GM23248 (cell line): ENCODE data around the gene ARID3B. TPM values are rescaled to one million over a fixed set of nuclear protein-coding genes. Genes with fewer than 3 reads are reported as not detected.

Experiments
- DNase-seq: peaks from one replicate; pipeline ENCODE4 v3.0.0-alpha.2; 2015
- H2AFZ ChIP-seq: fragments of 200-600 bp; sonication (generic); 2 replicates; pipeline ENCODE4 v1.6.1; 2016; ENCODE audit warnings: antibody characterized with exemption
- H3F3A ChIP-seq: fragments of 200-600 bp; sonication (generic); 2 replicates; pipeline ENCODE4 v1.6.1; 2016; ENCODE audit warnings: mild to moderate bottlenecking, antibody characterized with exemption, mixed run types; ENCODE audit not compliant: insufficient read depth
- H3K27ac ChIP-seq: fragments of 200-600 bp; sonication (generic); 2 replicates; pipeline ENCODE4 v1.5.1; 2016; ENCODE audit warnings: mild to moderate bottlenecking
- H3K27me3 ChIP-seq: fragments of 200-600 bp; sonication (generic); replicated peaks from 2 replicates; pipeline ENCODE4 v1.6.1; 2016; ENCODE audit warnings: mild to moderate bottlenecking; ENCODE audit not compliant: insufficient read depth
- H3K36me3 ChIP-seq: fragments of 200-600 bp; sonication (generic); 2 replicates; pipeline ENCODE4 v1.6.1; 2016; ENCODE audit warnings: low read depth, mild to moderate bottlenecking
- H3K4me1 ChIP-seq: fragments of 200-600 bp; sonication (generic); 2 replicates; pipeline ENCODE4 v1.6.1; 2016; ENCODE audit warnings: mild to moderate bottlenecking; ENCODE audit not compliant: insufficient read depth
- H3K4me2 ChIP-seq: fragments of 200-600 bp; sonication (generic); one replicate; pipeline ENCODE4 v1.6.1; 2016; ENCODE audit warnings: mild to moderate bottlenecking; ENCODE audit not compliant: unreplicated experiment
- H3K4me3 ChIP-seq: fragments of 200-600 bp; sonication (generic); 2 replicates; pipeline ENCODE4 v1.5.1; 2016; ENCODE audit warnings: mild to moderate bottlenecking
- H3K79me2 ChIP-seq: fragments of 200-600 bp; sonication (generic); 2 replicates; pipeline ENCODE4 v1.6.1; 2016; ENCODE audit warnings: mild to moderate bottlenecking; ENCODE audit not compliant: insufficient read depth
- H3K9ac ChIP-seq: fragments of 200-600 bp; sonication (generic); 2 replicates; pipeline ENCODE4 v1.6.1; 2016; ENCODE audit warnings: mild to moderate bottlenecking
- H3K9me2 ChIP-seq: fragments of 200-600 bp; sonication (generic); 2 replicates; pipeline ENCODE4 v1.6.1; 2016; ENCODE audit warnings: mixed run types, mild to moderate bottlenecking, moderate library complexity; ENCODE audit not compliant: insufficient read depth
- H3K9me3 ChIP-seq: fragments of 200-600 bp; sonication (generic); one replicate; pipeline ENCODE4 v1.6.1; 2017; ENCODE audit warnings: low read depth
- H4K20me1 ChIP-seq: fragments of 200-600 bp; sonication (generic); 2 replicates; pipeline ENCODE4 v1.6.0; 2016; ENCODE audit not compliant: insufficient read depth
- EZH2 ChIP-seq: fragments of 200-600 bp; sonication (generic); IDR thresholded peaks from 2 replicates; pipeline ENCODE4 v1.6.1; 2018; ENCODE audit warnings: antibody characterized with exemption, mild to moderate bottlenecking; ENCODE audit not compliant: insufficient read depth, poor library complexity, severe bottlenecking
- EZH2phosphoT487 ChIP-seq: fragments of 200-600 bp; sonication (generic); IDR thresholded peaks from 2 replicates; pipeline ENCODE4 v1.6.1; 2018; ENCODE audit warnings: antibody characterized with exemption, moderate library complexity, mild to moderate bottlenecking, low read depth; ENCODE audit not compliant: insufficient read depth
- WGBS, 2 experiments: methylation state at CpG; one replicate each; pipeline ENCODE4 v1.1.6; 2015 to 2017; ENCODE audit warnings: low lambda C conversion rate in 2 of 2, low coverage in 1 of 2; ENCODE audit errors: missing lambda C conversion rate in 2 of 2; 5-methylcytosine and 5-hydroxymethylcytosine counted together
- in situ Hi-C: fragments of 300-500 bp; cut with MboI; formaldehyde crosslinking; loops from 2 replicates; pipeline ENCODE4 v1.15.0; 2020
- polyA plus RNA-seq: library from polyadenylated mRNA; unstranded; fragments of >200 nt; fragmentation: Nextera tagmentation; extraction: Ambion mirVana; gene quantifications from 2 replicates; pipeline ENCODE4 v1.2.1, GENCODE V29; 2016
- total RNA-seq: library from RNA; depleted of rRNA; stranded (reverse); fragments of >200 nt; shearing (Covaris generic); gene quantifications from 2 replicates; pipeline ENCODE4 v1.2.3, GENCODE V29; 2014

The ARID3B gene
- total and polyA plus RNA-seq, 2 experiments from 2014 or later, result 2.1 to 4.9 TPM

DNA sequence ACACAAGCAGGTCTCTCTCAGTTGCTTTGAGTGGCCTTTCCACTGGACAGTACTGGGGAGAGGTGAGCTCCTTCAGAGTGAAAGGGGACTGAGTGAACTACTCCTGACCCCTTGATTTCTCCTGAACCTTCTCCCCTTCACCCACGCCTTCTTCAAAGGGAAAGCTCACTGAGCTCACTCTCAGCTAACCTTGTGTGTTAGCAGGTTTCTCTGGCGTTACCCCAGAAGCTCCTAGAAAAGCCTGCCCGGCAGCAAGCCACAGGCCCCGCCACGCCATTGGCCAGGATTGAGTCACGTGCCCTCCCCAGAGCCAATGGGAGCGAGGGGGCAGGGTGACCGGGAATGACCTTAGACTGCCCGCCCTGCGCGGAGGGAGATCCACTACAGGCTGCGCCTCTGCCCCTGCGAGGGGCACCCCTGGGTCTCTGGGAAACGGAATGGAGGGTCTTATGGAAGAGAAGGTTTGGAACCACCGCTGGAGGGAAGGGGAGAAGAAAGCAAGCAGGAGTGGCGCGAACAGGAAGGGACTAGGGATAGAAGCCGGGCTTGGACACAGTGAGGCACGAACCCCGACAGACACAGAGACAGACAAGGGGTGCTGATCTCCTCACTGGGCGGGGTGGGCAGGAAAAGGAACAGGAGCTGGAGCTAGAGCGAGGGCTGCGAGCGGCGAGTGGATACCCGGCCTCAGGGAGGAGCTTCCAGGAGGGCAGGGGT lies 57.3 kb downstream of the ARID3B start:
- H3K4me1 ChIP-seq, result peaks cover 8% of the 10 kb centered on the region
- in situ Hi-C loops, result no loop called here
- peak overlapping the region; percentile 51 for H3K27ac ChIP-seq
- H2AFZ ChIP-seq, result peak overlapping the region; percentile 93
- no peak for TF ChIP-seq EZH2
- no peak for TF ChIP-seq EZH2phosphoT487
- H3F3A ChIP-seq, result no peaks in the 10 kb centered on the region
- no peaks in the 10 kb centered on the region for H3K27me3 ChIP-seq
- no peaks in the 10 kb centered on the region for H3K9me3 ChIP-seq
- no peaks in the 10 kb centered on the region for H3K36me3 ChIP-seq
- DNase-seq, result peak; percentile 94
- no peaks in the 10 kb centered on the region for H3K9me2 ChIP-seq
- H3K4me3 ChIP-seq, result peak overlapping the region; percentile 84
- peak overlapping the region; percentile 90 for H3K4me2 ChIP-seq
- peak overlapping the region; percentile 77 for H3K9ac ChIP-seq
- 1 to 2% methylated on average over 26 of the region's 26 CpGs for WGBS, 2 experiments
- H4K20me1 ChIP-seq, result no peaks in the 10 kb centered on the region
- 0 out of 2 replicates have a peak, but pooled peaks cover 7% of the 10 kb centered on the region for H3K79me2 ChIP-seq

DNA sequence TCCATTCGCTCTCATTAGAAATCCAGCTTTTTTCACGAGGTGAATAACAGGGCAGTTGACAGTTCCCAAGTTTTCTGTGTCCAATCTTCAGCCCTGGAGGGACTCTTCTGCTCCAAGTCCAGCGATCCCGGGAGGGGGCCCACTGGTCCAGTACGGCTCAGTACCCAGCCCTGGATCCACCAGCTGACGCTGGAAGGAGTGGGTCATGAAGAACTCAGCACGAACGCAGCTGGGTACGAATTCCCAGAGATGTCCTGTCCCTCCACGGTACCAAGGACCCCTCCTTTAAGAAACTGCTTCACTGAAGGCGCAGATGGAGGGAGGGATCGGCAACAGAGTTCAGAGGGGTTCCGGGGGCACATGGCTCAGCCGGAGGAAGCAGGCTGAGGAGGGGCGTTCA lies 58.1 kb downstream of the ARID3B start:
- WGBS, 2 experiments, result 62 to 67% methylated on average over 15 of the region's 15 CpGs
- DNase-seq, result no peak
- H3K4me1 ChIP-seq, result peaks cover 8% of the 10 kb centered on the region
- peak overlapping the region; percentile 84 for H3K4me3 ChIP-seq
- H3K9me3 ChIP-seq, result no peaks in the 10 kb centered on the region
- in situ Hi-C loops, result no loop called here
- 0 out of 2 replicates have a peak, but pooled peaks cover 7% of the 10 kb centered on the region for H3K79me2 ChIP-seq
- peak overlapping the region; percentile 77 for H3K9ac ChIP-seq
- no peaks in the 10 kb centered on the region for H3K36me3 ChIP-seq
- H2AFZ ChIP-seq, result peak overlapping the region; percentile 93
- no peaks in the 10 kb centered on the region for H3K9me2 ChIP-seq
- H3F3A ChIP-seq, result no peaks in the 10 kb centered on the region
- H3K27ac ChIP-seq, result no peak overlapping the region
- H3K4me2 ChIP-seq, result peak overlapping the region; percentile 90
- no peaks in the 10 kb centered on the region for H4K20me1 ChIP-seq
- H3K27me3 ChIP-seq, result no peaks in the 10 kb centered on the region
- TF ChIP-seq EZH2phosphoT487 (no peak), EZH2 (no peak)

DNA sequence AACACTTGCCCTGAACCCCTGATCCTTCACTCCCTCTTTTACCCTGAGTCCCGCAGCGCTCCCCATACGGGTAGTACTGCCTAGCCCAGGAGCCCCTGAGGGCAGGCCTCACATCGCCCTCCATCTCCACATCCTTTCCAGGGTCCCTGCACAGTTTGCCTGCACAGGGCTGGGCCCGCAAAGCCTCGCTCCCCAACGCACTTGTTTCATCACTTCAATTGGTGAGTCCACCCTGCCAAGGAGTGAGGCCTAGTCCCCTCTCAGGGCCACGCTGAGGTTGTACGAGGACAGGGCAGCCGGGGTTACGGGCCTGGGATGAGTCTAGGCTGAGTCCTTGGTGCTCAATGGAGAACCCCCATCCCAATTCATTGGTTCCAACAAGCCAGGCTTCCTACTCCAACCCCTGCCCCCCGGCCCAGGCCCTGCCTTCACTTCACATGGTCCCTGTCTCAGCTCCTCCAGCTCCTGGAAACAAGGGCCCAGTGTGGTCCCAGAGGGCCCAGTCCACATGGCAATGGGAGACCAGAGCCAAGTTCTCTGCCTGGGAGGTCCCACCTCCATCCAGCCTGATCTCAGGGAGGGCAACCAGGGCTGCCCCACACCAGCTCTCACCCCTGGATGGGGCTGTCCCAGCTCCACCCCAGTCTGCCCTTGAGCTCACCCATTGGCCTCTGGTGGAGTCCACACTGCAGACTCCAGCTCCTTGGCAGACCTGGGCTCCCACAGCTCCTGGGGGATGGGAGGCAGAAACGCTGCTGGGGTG lies 62.2 kb downstream of the ARID3B start:
- TF ChIP-seq EZH2 (no peak), EZH2phosphoT487 (no peak)
- H3K27me3 ChIP-seq, result no peaks in the 10 kb centered on the region
- peaks cover 8% of the 10 kb centered on the region for H3K4me1 ChIP-seq
- H2AFZ ChIP-seq, result no peak overlapping the region
- H4K20me1 ChIP-seq, result no peaks in the 10 kb centered on the region
- H3K4me2 ChIP-seq, result no peak overlapping the region
- no peak overlapping the region for H3K4me3 ChIP-seq
- H3K36me3 ChIP-seq, result no peaks in the 10 kb centered on the region
- 83 to 89% methylated on average over 13 of the region's 13 CpGs for WGBS, 2 experiments
- H3K9ac ChIP-seq, result no peak overlapping the region
- no peaks in the 10 kb centered on the region for H3K9me2 ChIP-seq
- DNase-seq, result no peak
- H3K79me2 ChIP-seq, result 0 out of 2 replicates have a peak, but pooled peaks cover 7% of the 10 kb centered on the region
- in situ Hi-C loops, result no loop called here
- no peaks in the 10 kb centered on the region for H3K9me3 ChIP-seq
- no peak overlapping the region for H3K27ac ChIP-seq
- no peaks in the 10 kb centered on the region for H3F3A ChIP-seq

DNA sequence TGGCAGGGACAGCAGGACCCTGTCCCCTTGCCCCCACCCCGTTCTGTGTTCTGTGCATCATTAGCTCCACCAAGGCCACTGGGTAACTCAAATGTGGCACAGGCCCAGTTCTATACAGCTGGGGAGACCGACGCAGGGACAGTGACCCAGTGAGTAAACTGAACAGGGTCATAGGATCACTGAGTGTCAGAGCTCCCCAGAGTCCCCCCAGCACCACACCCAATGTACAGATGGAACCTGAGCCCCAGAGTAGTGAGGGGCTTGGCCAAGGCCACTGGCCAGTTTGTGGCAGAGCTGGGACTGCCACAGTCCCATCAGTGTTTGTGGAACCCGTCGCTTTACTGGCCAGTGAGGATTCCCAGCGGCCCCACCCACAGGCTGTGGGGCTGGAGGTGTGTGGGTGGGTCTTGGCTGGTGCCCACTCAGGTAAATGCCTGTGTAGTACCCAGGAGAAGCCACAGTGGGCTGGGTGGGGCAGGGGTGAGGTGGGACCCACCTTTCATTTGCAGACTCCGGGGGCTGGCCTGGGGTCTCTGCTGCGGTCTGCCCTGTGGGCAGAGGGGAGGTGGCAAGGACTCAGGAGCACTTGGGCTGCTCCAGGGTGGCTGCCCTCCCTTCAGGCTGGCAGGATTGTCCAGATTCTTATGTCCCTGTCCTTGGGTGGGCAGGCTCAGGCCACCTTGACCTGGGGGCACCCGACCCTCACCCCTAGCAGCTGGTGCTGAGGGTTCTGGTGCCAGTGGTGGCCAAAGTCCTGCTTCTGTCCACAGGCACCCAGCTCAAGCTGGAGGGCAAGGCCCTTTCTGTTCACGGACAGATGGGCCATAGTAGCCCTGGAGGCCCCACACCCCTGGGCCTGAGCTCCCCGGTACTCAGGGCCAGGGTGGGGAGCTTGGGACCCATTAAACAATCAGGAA lies 63.0 kb downstream of the ARID3B start:
- Histone ChIP-seq H3K27ac (no peak overlapping the region), H3K27me3 (no peaks in the 10 kb centered on the region), H3K4me1 (peaks cover 6% of the 10 kb centered on the region), H3K9me2 (no peaks in the 10 kb centered on the region), H4K20me1 (no peaks in the 10 kb centered on the region), H3K79me2 (0 out of 2 replicates have a peak, but pooled peaks cover 7% of the 10 kb centered on the region), H3K9ac (no peak overlapping the region), H2AFZ (no peak overlapping the region), H3K4me3 (no peak overlapping the region), H3K9me3 (no peaks in the 10 kb centered on the region), H3K4me2 (no peak overlapping the region), H3F3A (no peaks in the 10 kb centered on the region), H3K36me3 (no peaks in the 10 kb centered on the region)
- no peak for DNase-seq
- in situ Hi-C loops, result no loop called here
- no peak for TF ChIP-seq EZH2phosphoT487
- 90 to 92% methylated on average over 9 to 11 of the region's 11 CpGs for WGBS, 2 experiments
